ENCODE results near the gene AIFM2. TPM values are rescaled to one million over a fixed set of nuclear protein-coding genes. Genes with fewer than 3 reads are reported as not detected.
A peak's percentile ranks its signal among the peaks of the same experiment; 100 is the strongest.

The AIFM2 gene
- total RNA-seq, 1 donor from 2014 or later: 5.8 TPM

DNA sequence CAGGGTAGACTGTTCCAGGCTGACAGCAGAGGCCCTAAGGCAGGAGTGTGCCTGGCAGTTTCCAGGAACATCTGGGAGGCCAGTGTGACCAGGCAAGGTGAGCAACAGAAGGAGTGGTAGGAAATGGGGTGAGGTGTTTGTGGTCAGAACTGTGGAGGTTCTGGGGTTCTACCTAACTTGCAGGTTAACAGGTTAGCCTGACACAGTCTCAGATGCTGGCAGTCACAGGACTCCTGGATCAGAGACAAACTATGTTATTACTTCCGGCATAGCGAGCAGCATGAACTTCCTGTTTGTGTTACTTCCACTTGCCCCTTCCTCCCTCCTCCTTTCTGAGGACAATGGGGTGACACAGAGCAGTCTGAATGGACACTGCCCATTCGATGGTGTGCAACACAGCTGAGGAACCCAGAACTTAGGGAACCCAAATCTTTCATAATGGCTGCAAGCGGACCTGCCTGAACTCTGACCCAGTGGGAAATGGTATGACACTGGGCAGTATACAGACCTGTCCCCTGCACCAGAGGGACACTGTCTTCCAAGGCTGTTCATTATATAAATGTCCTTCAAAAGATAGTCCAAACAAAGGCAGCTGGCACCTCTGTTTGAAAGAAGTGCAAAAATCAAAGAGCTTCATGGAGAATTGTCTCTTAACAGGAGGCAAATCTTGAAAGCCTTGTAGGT lies 41.6 kb upstream of the AIFM2 start:
- Mint-ChIP-seq H3K27ac (peak overlapping the region; percentile 20), H3K27me3 (no peaks in the 10 kb centered on the region), H3K4me1 (ENCODE audit: unreplicated experiment) (peaks cover 6% of the 10 kb centered on the region), H3K9me3 (no peaks in the 10 kb centered on the region), H3K4me3 (no peak overlapping the region), H3K36me3 (no peaks in the 10 kb centered on the region)
- TF ChIP-seq CTCF (conservative IDR thresholded peaks at IDR 0.05): no peak
- DNase-seq (ENCODE audit: extremely low spot score, unreplicated experiment): no peak

GRCh38 chr10:70169649-70170364 lies 37.2 kb upstream of the AIFM2 start:
- H3K27me3 Mint-ChIP-seq: no peaks in the 10 kb centered on the region
- H3K27ac Mint-ChIP-seq: peak overlapping the region; percentile 91
- TF ChIP-seq CTCF (conservative IDR thresholded peaks at IDR 0.05): no peak
- no peaks in the 10 kb centered on the region for H3K9me3 Mint-ChIP-seq
- no peak for DNase-seq (ENCODE audit: extremely low spot score, unreplicated experiment)
- H3K4me3 Mint-ChIP-seq: peak overlapping the region; percentile 94
- peaks cover 7% of the 10 kb centered on the region for H3K36me3 Mint-ChIP-seq
- H3K4me1 Mint-ChIP-seq (ENCODE audit: unreplicated experiment): peaks cover 27% of the 10 kb centered on the region

- no peaks in the 10 kb centered on the region for H3K27me3 Mint-ChIP-seq
- DNase-seq (ENCODE audit: extremely low spot score, unreplicated experiment): no peak
- peaks cover 7% of the 10 kb centered on the region for H3K36me3 Mint-ChIP-seq
- peak overlapping the region; percentile 91 for H3K27ac Mint-ChIP-seq
- TF ChIP-seq CTCF (conservative IDR thresholded peaks at IDR 0.05): no peak
- H3K4me3 Mint-ChIP-seq: peak overlapping the region; percentile 94
- peaks cover 23% of the 10 kb centered on the region for H3K4me1 Mint-ChIP-seq (ENCODE audit: unreplicated experiment)
- no peaks in the 10 kb centered on the region for H3K9me3 Mint-ChIP-seq
Measured at GRCh38 chr10:70169011-70169410, 36.4 kb upstream of the AIFM2 start.

GRCh38 chr10:70167246-70167645 lies 34.6 kb upstream of the AIFM2 start:
- DNase-seq (ENCODE audit: extremely low spot score, unreplicated experiment): no peak
- Mint-ChIP-seq H3K36me3 (peaks cover 12% of the 10 kb centered on the region), H3K4me3 (peak overlapping the region; percentile 21), H3K27me3 (no peaks in the 10 kb centered on the region), H3K9me3 (no peaks in the 10 kb centered on the region), H3K27ac (peak overlapping the region; percentile 59), H3K4me1 (ENCODE audit: unreplicated experiment) (peaks cover 34% of the 10 kb centered on the region)
- TF ChIP-seq CTCF (conservative IDR thresholded peaks at IDR 0.05): no peak

- H3K27me3 Mint-ChIP-seq: no peaks in the 10 kb centered on the region
- H3K36me3 Mint-ChIP-seq: peaks cover 16% of the 10 kb centered on the region
- no peak for DNase-seq (ENCODE audit: extremely low spot score, unreplicated experiment)
- no peak overlapping the region for H3K27ac Mint-ChIP-seq
- H3K4me3 Mint-ChIP-seq: no peak overlapping the region
- peaks cover 42% of the 10 kb centered on the region for H3K4me1 Mint-ChIP-seq (ENCODE audit: unreplicated experiment)
- TF ChIP-seq CTCF (conservative IDR thresholded peaks at IDR 0.05): no peak
- no peaks in the 10 kb centered on the region for H3K9me3 Mint-ChIP-seq
Measured at GRCh38 chr10:70166394-70166793, 33.8 kb upstream of the AIFM2 start.

Data from type B pancreatic cell (in vitro differentiated cells).